A549 (cell line): Measurements from ENCODE around the gene GLRA3. TPM values are rescaled to one million over a fixed set of nuclear protein-coding genes. Genes with fewer than 3 reads are reported as not detected.
A peak's percentile ranks its signal among the peaks of the same experiment; 100 is the strongest.

Experiments
- ATAC-seq, 2 experiments: fragments of 200-7000 bp in 1 of 2; fragments of >200 bp in 1 of 2; cut with Nextera tagmentation in 1 of 2; cut with Tn5 transposase in 1 of 2; 3 replicates each; pipeline versions ENCODE4 v1.8.0 to v1.9.1; 2018 to 2020; ENCODE audit warnings: mild to moderate bottlenecking in 1 of 2, moderate library complexity in 1 of 2
- CTCF ChIA-PET: fragments of 300-600 bp; sonication (Branson Sonifier 250); formaldehyde crosslinking; extraction: SDS; loops from one replicate; lab custom pipeline; 2021; ENCODE audit warnings: antibody characterized with exemption, inconsistent platforms; lab: Yijun Ruan, JAX
- POLR2A ChIA-PET: fragments of 350-600 bp; formaldehyde crosslinking; extraction: SDS; loops from one replicate; lab custom pipeline; 2021; ENCODE audit warnings: antibody characterized with exemption, inconsistent platforms; lab: Yijun Ruan, JAX
- DNase-seq, 2 experiments: peaks; one replicate each; pipeline versions ENCODE4 v3.0.0 to v3.0.0-alpha.2; 2011 to 2016; ENCODE audit warnings: low read depth in 1 of 2, low spot score in 1 of 2
- FAIRE-seq: peaks from 2 replicates; lab custom pipeline; 2011; peaks lifted over from hg19 to GRCh38; lab: Jason Lieb, UNC
- H3K27ac ChIP-seq, 2 experiments: fragments of >200 bp; sonication (Bioruptor Twin); formaldehyde crosslinking; 3 replicates each; pipeline ENCODE4 v1.5.1; 2016 to 2017
- H3K4me1 ChIP-seq: fragments of >200 bp; sonication (Bioruptor Twin); formaldehyde crosslinking; 3 replicates; pipeline ENCODE4 v1.6.1; 2016
- H3K4me2 ChIP-seq: fragments of >200 bp; sonication (Bioruptor Twin); formaldehyde crosslinking; 3 replicates; pipeline ENCODE4 v1.6.1; 2016
- H3K4me3 ChIP-seq: fragments of >200 bp; sonication (Bioruptor Twin); formaldehyde crosslinking; 3 replicates; pipeline ENCODE4 v1.5.1; 2016
- H3K9me3 ChIP-seq: fragments of >200 bp; sonication (Bioruptor Twin); formaldehyde crosslinking; 3 replicates; pipeline ENCODE4 v1.6.1; 2016
- EHF ChIP-seq: fragments of 250-450 bp; sonication (Bioruptor Pico); IDR thresholded peaks from 2 replicates; pipeline ENCODE4 v1.5.0; 2020; ENCODE audit warnings: mild to moderate bottlenecking
- FOXS1 ChIP-seq: fragments of 250-450 bp; sonication (Bioruptor Pico); IDR thresholded peaks from 2 replicates; pipeline ENCODE4 v1.5.0; 2020; ENCODE audit warnings: mild to moderate bottlenecking, moderate library complexity
- HDAC2 ChIP-seq: fragments of 200-600 bp; sonication (generic); IDR thresholded peaks from 2 replicates; pipeline ENCODE4 v1.6.1; 2016
- HMGXB4 ChIP-seq: fragments of 250-450 bp; sonication (Bioruptor Pico); IDR thresholded peaks from 2 replicates; pipeline ENCODE4 v1.5.0; 2021; ENCODE audit warnings: mild to moderate bottlenecking, moderate library complexity, borderline replicate concordance
- HOXA7 ChIP-seq: fragments of 250-450 bp; sonication (Bioruptor Pico); IDR thresholded peaks from 2 replicates; pipeline ENCODE4 v1.5.0; 2020; ENCODE audit warnings: mild to moderate bottlenecking, moderate library complexity
- HOXB13 ChIP-seq: fragments of 250-450 bp; sonication (Bioruptor Pico); IDR thresholded peaks from 2 replicates; pipeline ENCODE4 v1.5.0; 2020; ENCODE audit warnings: low read depth, mild to moderate bottlenecking, moderate library complexity
- HOXB5 ChIP-seq: fragments of 250-450 bp; sonication (Bioruptor Pico); IDR thresholded peaks from 2 replicates; pipeline ENCODE4 v1.5.0; 2020; ENCODE audit warnings: mild to moderate bottlenecking, moderate library complexity
- JUN ChIP-seq, 2 experiments: fragments of >200 bp; sonication (Bioruptor Twin); formaldehyde crosslinking; IDR thresholded peaks; 2 replicates in 1 of 2; 3 replicates in 1 of 2; pipeline ENCODE4 v1.6.1; 2016 to 2017
- KDM1A ChIP-seq: fragments of 200-600 bp; sonication (generic); IDR thresholded peaks from 2 replicates; pipeline ENCODE4 v1.6.1; 2016; ENCODE audit warnings: low read depth, mild to moderate bottlenecking
- NPAS2 ChIP-seq: fragments of 250-450 bp; sonication (Bioruptor Pico); IDR thresholded peaks from 2 replicates; pipeline ENCODE4 v1.8.0; 2022; ENCODE audit warnings: mild to moderate bottlenecking, moderate library complexity, borderline replicate concordance
- POLR2A ChIP-seq: IDR thresholded peaks from 2 replicates; pipeline ENCODE4 v1.6.1; 2012; ENCODE audit warnings: mild to moderate bottlenecking, low read length
- POLR2AphosphoS2 ChIP-seq: conservative IDR thresholded peaks from 2 replicates; pipeline ENCODE4 v1.6.1; 2012; ENCODE audit warnings: low read length, improper control_type of control experiment, inconsistent platforms
- RAD21 ChIP-seq, 2 experiments: fragments of >200 bp in 1 of 2; sonication (Bioruptor Twin) in 1 of 2; formaldehyde crosslinking in 1 of 2; IDR thresholded peaks in 1 of 2; conservative IDR thresholded peaks in 1 of 2; 2 replicates in 1 of 2; 3 replicates in 1 of 2; pipeline ENCODE4 v1.6.1; 2012 to 2018; ENCODE audit warnings: inconsistent platforms in 1 of 2
- RFX5 ChIP-seq: fragments of 450-650 bp; IDR thresholded peaks from 2 replicates; pipeline ENCODE4 v1.7.1; 2014; ENCODE audit warnings: antibody characterized with exemption, mild to moderate bottlenecking, moderate library complexity
- SMC3 ChIP-seq: fragments of >200 bp; sonication (Bioruptor Twin); formaldehyde crosslinking; IDR thresholded peaks from 3 replicates; pipeline ENCODE4 v1.6.1; 2018; ENCODE audit warnings: inconsistent platforms
- USF2 ChIP-seq: fragments of 450-650 bp; IDR thresholded peaks from 2 replicates; pipeline ENCODE4 v1.6.1; 2014; ENCODE audit warnings: antibody characterized with exemption
- ZFP36 ChIP-seq: fragments of 450-650 bp; IDR thresholded peaks from 2 replicates; pipeline ENCODE4 v1.6.1; 2014; ENCODE audit warnings: borderline replicate concordance; ENCODE audit not compliant: partially characterized antibody
- ZNF302 ChIP-seq: fragments of 250-450 bp; sonication (Bioruptor Pico); IDR thresholded peaks from 2 replicates; pipeline ENCODE4 v1.9.0; 2021; ENCODE audit warnings: inconsistent platforms, mild to moderate bottlenecking, moderate library complexity
- WGBS: methylation state at CpG from one replicate; pipeline ENCODE4 v1.1.6; 2017; ENCODE audit errors: missing lambda C conversion rate; 5-methylcytosine and 5-hydroxymethylcytosine counted together
- polyA plus RNA-seq, 4 experiments: library from polyadenylated mRNA; depleted of rRNA in 3 of 4; stranded (reverse); fragments of >200 nt; fragmentation: RNase III in 1 of 4; extraction: RNeasy Plus Mini Kit Qiagen cat#74134 plus additional on column Dnase treatment in 1 of 4; gene quantifications; 2 replicates in 3 of 4; 3 replicates in 1 of 4; pipeline ENCODE4 v1.2.3, GENCODE V29; 2011 to 2017
- TF ChIP-seq, protein P1 (sequence below): fragments of >200 bp; sonication (Bioruptor Twin); formaldehyde crosslinking; IDR thresholded peaks from 3 replicates; pipeline ENCODE4 v1.5.1; 2016
- TF ChIP-seq, protein P2 (sequence below): IDR thresholded peaks from 2 replicates; pipeline ENCODE4 v1.6.1; 2012

GLRA3 gene
- polyA plus RNA-seq, 2 of the 4 experiments (the other 2 are of a cell fraction), result 0.01 to 0.04 TPM

- ATAC-seq, result no peak
- POLR2A ChIA-PET, result interaction anchor here (0.8 kb wide), 1 partner anchor 295 kb away, joined by 3 read pairs; no protein-coding TSS in a partner anchor
- 56% methylated on average over 3 of the region's 3 CpGs for WGBS
Measured at GRCh38 chr4:174716986-174717770, 111.9 kb downstream of the GLRA3 start.

DNA sequence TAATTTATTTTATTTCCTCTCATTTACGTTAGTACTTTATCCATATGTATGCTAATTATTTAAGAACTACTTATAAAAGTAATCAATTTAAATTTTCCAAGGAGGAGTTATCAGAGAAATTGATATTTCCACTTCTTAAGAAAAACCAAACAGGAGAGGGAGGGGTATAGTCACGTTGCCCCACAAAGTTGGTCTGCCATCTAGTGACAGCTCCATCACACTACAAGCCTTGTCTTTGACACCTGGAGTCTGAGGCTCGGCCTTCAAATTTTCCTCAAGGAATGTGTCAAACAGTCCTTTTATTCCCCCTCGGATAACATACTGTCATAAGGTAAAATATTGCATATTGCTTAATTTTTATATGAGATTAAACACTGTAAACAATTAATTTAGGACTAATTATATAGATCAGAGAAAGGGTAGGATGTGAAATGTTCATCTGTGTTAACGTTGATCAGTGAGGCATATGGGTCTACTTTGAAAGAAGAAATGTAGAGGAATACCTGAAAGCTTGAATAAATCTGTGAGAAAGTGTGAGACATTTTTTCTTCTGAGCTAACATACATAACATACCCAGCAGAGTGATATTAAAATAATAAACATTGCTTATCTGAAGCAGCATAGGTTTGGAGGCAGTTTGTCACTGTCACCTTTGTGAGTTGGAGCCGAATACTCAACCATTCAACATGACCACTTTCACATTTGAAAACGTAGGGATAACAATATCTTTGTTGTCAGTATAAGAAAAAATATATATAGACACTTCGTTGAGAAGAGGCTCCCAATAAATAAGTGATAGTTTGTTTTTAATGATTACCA is 114.4 kb downstream of the GLRA3 start:
- ChIA-PET CTCF (interaction anchor here (0.9 to 1.8 kb wide), 8 partner anchors 19 to 350 kb away, joined by 3 to 7 read pairs (median 4); no protein-coding TSS in a partner anchor), POLR2A (interaction anchor here (2.5 kb wide), 1 partner anchor 192 kb away, joined by 7 read pairs; the partner anchor contains the start of gene HPGD)
- FAIRE-seq, result peak; percentile 86
- 28% methylated on average over 8 of the region's 8 CpGs for WGBS
- DNase-seq, result peak; percentile 36 to 73
- peak overlapping the region; percentile 78 for H3K4me2 ChIP-seq
- peak; percentile 89 to 94 for ATAC-seq
- no peak for TF ChIP-seq ZFP36
- no peak for TF ChIP-seq ZNF302 (CRISPR knock-in tag)
- TF ChIP-seq RAD21 (conservative IDR thresholded peaks at IDR 0.05 in 1 of 2, IDR thresholded peaks at IDR 0.05 in 1 of 2), result peak; percentile 78 to 82
- TF ChIP-seq POLR2A, result no peak
- TF ChIP-seq, protein P1, sequence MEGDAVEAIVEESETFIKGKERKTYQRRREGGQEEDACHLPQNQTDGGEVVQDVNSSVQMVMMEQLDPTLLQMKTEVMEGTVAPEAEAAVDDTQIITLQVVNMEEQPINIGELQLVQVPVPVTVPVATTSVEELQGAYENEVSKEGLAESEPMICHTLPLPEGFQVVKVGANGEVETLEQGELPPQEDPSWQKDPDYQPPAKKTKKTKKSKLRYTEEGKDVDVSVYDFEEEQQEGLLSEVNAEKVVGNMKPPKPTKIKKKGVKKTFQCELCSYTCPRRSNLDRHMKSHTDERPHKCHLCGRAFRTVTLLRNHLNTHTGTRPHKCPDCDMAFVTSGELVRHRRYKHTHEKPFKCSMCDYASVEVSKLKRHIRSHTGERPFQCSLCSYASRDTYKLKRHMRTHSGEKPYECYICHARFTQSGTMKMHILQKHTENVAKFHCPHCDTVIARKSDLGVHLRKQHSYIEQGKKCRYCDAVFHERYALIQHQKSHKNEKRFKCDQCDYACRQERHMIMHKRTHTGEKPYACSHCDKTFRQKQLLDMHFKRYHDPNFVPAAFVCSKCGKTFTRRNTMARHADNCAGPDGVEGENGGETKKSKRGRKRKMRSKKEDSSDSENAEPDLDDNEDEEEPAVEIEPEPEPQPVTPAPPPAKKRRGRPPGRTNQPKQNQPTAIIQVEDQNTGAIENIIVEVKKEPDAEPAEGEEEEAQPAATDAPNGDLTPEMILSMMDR, result peak; percentile 71
- no peak for TF ChIP-seq HOXB5
- TF ChIP-seq, protein P2, sequence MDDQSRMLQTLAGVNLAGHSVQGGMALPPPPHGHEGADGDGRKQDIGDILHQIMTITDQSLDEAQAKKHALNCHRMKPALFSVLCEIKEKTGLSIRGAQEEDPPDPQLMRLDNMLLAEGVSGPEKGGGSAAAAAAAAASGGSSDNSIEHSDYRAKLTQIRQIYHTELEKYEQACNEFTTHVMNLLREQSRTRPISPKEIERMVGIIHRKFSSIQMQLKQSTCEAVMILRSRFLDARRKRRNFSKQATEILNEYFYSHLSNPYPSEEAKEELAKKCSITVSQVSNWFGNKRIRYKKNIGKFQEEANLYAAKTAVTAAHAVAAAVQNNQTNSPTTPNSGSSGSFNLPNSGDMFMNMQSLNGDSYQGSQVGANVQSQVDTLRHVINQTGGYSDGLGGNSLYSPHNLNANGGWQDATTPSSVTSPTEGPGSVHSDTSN, result no peak
- peak; percentile 72; the same call in 2 of the 3 replicates for TF ChIP-seq SMC3
- TF ChIP-seq HOXB13, result no peak
- TF ChIP-seq HMGXB4 (CRISPR knock-in tag), result no peak
- no peak for TF ChIP-seq NPAS2 (CRISPR knock-in tag)
- TF ChIP-seq FOXS1 (CRISPR knock-in tag), result no peak
- TF ChIP-seq RFX5, result no peak
- TF ChIP-seq USF2, result no peak
- no peak for TF ChIP-seq EHF
- TF ChIP-seq, all 56 proteins: peak for 3
- H3K4me3 ChIP-seq, result no peak overlapping the region
- H3K9me3 ChIP-seq, result no peaks in the 10 kb centered on the region
- H3K4me1 ChIP-seq, result peaks cover 41% of the 10 kb centered on the region
- peak overlapping the region; percentile 74 to 78 for H3K27ac ChIP-seq

More at GRCh38 chr4:174716986-174717770, 111.9 kb downstream of the GLRA3 start:
- CTCF ChIA-PET, result no interaction called here
- Histone ChIP-seq H3K9me3 (no peaks in the 10 kb centered on the region), H3K4me1 (peaks cover 30% of the 10 kb centered on the region), H3K4me2 (peak overlapping the region; percentile 28; the same call in 1 of the 3 replicates), H3K27ac (no peak overlapping the region), H3K4me3 (no peak overlapping the region)
- FAIRE-seq (no peak), DNase-seq (no peak)
- no peak for TF ChIP-seq NPAS2 (CRISPR knock-in tag)
- no peak for TF ChIP-seq ZNF302 (CRISPR knock-in tag)
- TF ChIP-seq JUN (IDR thresholded peaks at IDR 0.05), result no peak
- TF ChIP-seq POLR2AphosphoS2, result no peak
- no peak for TF ChIP-seq HOXA7 (CRISPR knock-in tag)
- TF ChIP-seq HOXB5, result no peak
- TF ChIP-seq KDM1A, result no peak
- TF ChIP-seq, protein P1, result no peak
- TF ChIP-seq HDAC2, result no peak
